ENCODE results near the gene KMT2E.

DNA sequence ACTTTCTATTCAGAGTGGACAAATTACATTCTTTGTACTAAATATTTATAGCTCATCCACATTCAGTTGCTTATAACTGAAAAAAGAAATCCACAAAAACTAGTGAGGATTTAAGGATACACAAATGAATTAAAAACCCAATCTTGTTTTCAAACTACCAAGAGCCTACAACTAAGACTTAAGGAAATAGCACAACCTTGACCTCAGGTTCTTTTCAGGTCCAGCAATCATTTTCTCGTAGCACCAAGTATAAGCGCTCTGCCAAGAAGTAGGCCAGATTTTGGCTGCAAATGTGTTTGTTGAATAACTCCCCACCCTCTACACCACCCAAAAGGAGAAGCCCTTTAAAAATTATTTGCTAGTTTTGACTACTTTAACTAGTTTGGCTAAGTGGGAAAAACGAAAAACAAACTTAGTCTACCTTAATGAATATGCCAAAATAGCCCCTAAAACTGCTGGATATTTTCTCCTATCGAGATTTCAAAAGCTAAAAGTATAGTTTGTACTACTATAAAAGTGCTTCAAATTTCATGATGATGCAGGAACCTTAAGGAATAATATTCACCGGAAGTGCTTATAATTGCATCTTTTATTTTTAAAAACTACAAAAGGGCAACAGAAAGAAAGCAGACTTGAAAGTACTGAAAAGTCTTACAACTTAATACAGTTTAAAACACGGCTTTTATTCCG is 2.7 kb upstream of the KMT2E start:
- TF ChIP-seq EZH2 (IDR thresholded peaks at IDR 0.05; ENCODE audit: borderline replicate concordance, low read depth, low read length, poor library complexity, severe bottlenecking), result no peak
- TF ChIP-seq, protein P1, sequence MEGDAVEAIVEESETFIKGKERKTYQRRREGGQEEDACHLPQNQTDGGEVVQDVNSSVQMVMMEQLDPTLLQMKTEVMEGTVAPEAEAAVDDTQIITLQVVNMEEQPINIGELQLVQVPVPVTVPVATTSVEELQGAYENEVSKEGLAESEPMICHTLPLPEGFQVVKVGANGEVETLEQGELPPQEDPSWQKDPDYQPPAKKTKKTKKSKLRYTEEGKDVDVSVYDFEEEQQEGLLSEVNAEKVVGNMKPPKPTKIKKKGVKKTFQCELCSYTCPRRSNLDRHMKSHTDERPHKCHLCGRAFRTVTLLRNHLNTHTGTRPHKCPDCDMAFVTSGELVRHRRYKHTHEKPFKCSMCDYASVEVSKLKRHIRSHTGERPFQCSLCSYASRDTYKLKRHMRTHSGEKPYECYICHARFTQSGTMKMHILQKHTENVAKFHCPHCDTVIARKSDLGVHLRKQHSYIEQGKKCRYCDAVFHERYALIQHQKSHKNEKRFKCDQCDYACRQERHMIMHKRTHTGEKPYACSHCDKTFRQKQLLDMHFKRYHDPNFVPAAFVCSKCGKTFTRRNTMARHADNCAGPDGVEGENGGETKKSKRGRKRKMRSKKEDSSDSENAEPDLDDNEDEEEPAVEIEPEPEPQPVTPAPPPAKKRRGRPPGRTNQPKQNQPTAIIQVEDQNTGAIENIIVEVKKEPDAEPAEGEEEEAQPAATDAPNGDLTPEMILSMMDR (conservative IDR thresholded peaks at IDR 0.05; ENCODE audit: low read depth, low read length), result no peak
